ENCODE results near the gene ISG15.
"Not testable (repeated sequence)": the region's sequence is repeated elsewhere in the genome, so short reads cannot be mapped to it uniquely, and the experiment has no call there.

DNA sequence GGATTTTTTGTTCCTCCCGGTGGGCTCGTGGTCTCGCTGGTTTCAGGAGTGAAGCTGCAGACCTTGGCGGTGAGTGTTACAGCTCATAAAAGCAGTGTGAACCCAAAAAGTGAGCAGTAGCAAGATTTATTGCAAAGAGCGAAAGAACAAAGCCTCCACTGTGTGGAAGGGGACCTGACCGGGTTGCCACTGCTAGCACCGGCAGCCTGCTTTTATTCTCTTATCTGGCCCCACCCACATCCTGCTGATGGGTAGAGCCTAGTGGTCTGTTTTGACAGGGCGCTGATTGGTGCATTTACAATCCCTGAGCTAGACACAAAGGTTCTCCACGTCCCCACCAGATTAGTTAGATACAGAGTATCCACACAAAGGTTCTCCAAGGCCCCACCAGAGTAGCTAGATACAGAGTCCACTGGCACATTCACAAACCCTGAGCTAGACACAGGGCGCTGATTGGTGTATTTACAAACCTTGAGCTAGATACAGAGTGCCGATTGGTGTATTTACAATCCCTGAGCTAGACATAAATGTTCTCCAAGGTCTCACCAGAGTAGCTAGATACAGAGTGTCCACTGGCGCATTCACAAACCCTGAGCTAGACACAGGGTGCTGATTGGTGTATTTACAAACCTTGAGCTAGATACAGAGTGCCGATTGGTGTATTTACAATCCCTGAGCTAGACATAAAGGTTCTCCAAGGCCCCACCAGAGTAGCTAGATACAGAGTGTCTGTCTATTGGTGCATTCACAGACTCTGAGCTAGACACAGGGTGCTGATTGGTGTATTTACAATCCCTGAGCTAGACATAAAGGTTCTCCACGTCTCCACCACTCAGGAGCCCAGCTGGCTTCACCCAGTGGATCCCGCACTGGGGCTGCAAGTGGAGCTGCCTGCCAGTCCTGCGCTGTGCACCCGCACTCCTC is 4.4 kb downstream of the ISG15 start:
- not testable (repeated sequence) for TF ChIP-seq MAX (IDR thresholded peaks at IDR 0.05); JUND (IDR thresholded peaks at IDR 0.05); ZFX (IDR thresholded peaks at IDR 0.05); POLR2A (IDR thresholded peaks at IDR 0.05; ENCODE audit: borderline replicate concordance, extremely low read depth, insufficient read depth, insufficient read length); EZH2 (IDR thresholded peaks at IDR 0.05)
